Kidney epithelial cell (primary cell): ENCODE results near the gene SLC49A3. TPM values are rescaled to one million over a fixed set of nuclear protein-coding genes. Genes with fewer than 3 reads are reported as not detected.

Experiments
- DNase-seq: peaks from one replicate; pipeline ENCODE4 v3.0.0-alpha.2; 2010; ENCODE audit warnings: low read depth
- H3K27me3 ChIP-seq: 2 replicates; pipeline ENCODE4 v1.6.0; 2011; ENCODE audit warnings: low read length; ENCODE audit not compliant: control insufficient read depth, insufficient read depth
- H3K36me3 ChIP-seq: 2 replicates; pipeline ENCODE4 v1.5.1; 2011; ENCODE audit warnings: low read length; ENCODE audit not compliant: control insufficient read depth, insufficient read depth
- H3K4me3 ChIP-seq: 2 replicates; pipeline ENCODE4 v1.5.1; 2011; ENCODE audit warnings: low read depth, mild to moderate bottlenecking, control low read depth, low read length
- total RNA-seq: library from RNA; depleted of rRNA; stranded (reverse); fragments of >200 nt; gene quantifications from 2 replicates; pipeline ENCODE4 v1.2.3, GENCODE V29; 2015
- TF ChIP-seq, protein P1 (sequence below): IDR thresholded peaks from 2 replicates; pipeline ENCODE4 v1.5.1; 2011; ENCODE audit warnings: mild to moderate bottlenecking, moderate library complexity, low read length, control low read depth, inconsistent platforms; ENCODE audit not compliant: insufficient read depth, poor library complexity, severe bottlenecking

SLC49A3 gene
- total RNA-seq, 1 donor from 2014 or later, result 3.4 TPM

DNA sequence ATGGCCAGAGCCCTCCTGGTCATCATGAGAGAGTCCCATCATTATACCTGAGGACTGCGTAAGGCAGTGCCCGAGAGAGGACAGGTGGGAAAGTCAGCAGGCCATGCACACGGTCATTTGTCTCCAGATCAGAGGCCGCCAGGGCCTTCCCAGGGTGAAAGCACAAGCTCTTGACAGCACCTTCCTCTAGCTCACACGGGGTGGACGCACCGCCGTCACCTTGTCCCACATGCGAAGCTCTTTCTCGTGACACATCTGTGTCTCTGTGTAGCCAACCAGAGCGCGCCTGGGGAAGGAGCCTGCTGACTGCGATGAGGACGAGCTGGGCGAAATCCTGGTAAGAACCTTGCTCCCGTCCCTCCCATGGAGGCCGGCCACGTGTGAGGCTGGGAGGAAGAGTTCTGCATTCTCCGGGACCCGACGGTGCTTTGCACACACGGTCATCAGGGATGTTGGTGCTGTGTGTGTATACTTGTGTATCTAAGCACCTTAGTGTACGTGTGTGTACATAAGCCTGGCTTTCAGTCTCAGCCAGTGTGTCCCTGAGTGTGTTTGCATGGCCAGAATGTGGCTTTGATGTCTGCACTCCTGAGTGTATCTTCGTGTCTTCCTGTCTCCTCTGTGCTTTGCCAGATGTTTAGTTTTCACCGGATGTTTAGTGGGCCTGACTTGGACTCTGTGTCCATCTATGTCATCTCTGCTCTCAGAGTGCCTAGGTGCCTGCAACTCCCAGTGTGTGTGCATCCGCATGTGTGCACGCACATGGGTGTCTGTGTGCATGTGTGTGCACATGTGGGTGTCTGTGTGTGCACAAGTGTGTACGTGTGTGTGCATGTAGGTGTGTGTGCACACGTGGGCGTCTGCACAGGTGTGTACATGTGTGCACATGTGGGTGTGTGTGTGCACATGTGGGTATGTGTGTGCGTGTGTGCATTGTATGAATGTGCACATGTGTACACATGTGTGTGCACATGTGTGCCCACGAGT is 30.0 kb downstream of the SLC49A3 start:
- H3K4me3 ChIP-seq, result no peak overlapping the region
- peaks cover 12% of the 10 kb centered on the region for H3K27me3 ChIP-seq
- no peak for DNase-seq
- no peaks in the 10 kb centered on the region for H3K36me3 ChIP-seq
- TF ChIP-seq, protein P1, sequence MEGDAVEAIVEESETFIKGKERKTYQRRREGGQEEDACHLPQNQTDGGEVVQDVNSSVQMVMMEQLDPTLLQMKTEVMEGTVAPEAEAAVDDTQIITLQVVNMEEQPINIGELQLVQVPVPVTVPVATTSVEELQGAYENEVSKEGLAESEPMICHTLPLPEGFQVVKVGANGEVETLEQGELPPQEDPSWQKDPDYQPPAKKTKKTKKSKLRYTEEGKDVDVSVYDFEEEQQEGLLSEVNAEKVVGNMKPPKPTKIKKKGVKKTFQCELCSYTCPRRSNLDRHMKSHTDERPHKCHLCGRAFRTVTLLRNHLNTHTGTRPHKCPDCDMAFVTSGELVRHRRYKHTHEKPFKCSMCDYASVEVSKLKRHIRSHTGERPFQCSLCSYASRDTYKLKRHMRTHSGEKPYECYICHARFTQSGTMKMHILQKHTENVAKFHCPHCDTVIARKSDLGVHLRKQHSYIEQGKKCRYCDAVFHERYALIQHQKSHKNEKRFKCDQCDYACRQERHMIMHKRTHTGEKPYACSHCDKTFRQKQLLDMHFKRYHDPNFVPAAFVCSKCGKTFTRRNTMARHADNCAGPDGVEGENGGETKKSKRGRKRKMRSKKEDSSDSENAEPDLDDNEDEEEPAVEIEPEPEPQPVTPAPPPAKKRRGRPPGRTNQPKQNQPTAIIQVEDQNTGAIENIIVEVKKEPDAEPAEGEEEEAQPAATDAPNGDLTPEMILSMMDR, result no peak

DNA sequence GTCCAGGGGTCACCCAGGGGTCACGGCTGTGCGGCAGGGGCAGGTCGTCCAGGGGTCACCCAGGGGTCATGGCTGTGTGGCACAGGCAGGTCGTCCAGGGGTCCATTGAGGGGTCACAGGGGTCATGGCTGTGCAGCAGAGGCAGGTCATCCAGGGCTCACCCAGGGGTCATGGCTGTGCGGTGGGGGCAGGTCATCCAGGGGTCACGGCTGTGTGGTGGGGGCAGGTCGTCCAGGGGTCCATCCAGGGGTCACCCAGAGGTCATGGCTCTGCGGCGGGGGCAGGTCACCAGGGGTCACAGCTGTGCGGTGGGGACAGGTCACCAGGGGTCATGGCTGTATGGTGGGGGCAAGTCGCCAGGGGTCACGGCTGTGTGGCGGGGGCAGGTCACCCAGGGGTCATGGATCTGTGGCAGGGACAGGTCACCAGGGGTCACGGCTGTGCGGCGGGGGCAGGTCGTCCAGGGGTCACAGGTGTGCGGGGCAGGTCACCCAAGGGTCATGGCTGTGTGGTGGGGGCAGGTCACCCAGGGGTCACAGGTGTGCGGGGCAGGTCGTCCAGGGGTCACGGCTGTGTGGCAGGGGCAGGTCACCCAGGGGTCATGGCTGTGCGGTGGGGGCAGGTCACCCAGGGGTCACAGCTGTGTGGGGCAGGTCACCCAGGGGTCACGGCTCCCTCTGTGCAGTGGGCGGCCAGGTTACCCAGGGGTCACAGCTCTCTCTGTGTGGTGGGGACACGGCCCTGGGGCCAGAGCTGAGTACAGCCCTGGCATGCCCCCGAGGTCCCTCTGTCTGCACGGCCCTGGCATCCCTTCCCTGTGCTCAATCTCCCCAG is 30.9 kb downstream of the SLC49A3 start:
- Histone ChIP-seq H3K36me3 (no peaks in the 10 kb centered on the region), H3K27me3 (peaks cover 14% of the 10 kb centered on the region), H3K4me3 (no peak overlapping the region)
- no peak for DNase-seq
- TF ChIP-seq, protein P1, result no peak

DNA sequence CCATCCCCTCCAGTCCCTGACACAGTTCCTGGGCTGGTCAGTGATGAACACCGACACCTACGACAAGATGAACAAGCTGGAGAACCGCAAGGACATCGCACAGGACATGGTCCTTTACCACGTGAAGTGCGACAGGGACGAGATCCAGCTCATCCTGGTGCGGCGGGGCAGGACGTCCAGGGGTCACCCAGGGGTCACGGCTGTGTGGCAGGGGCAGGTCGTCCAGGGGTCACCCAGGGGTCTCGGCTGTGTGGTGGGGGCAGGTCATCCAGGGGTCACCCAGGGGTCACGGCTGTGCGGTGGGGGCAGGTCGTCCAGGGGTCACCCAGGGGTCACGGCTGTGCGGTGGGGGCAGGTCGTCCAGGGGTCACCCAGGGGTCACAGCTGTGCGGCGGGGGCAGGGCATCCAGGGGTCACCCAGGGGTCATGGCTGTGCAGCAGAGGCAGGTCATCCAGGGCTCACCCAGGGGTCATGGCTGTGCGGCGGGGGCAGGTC is 31.6 kb downstream of the SLC49A3 start:
- H3K36me3 ChIP-seq, result no peaks in the 10 kb centered on the region
- TF ChIP-seq, protein P1, result no peak
- no peak for DNase-seq
- peaks cover 15% of the 10 kb centered on the region for H3K27me3 ChIP-seq
- no peak overlapping the region for H3K4me3 ChIP-seq

- H3K4me3 ChIP-seq, result no peak overlapping the region
- TF ChIP-seq, protein P1, result no peak
Measured at GRCh38 chr4:656436-657337, 32.3 kb downstream of the SLC49A3 start.

GRCh38 chr4:655464-656151 is 33.3 kb downstream of the SLC49A3 start:
- DNase-seq, result no peak
- TF ChIP-seq, protein P1, result no peak
- no peaks in the 10 kb centered on the region for H3K36me3 ChIP-seq
- no peak overlapping the region for H3K4me3 ChIP-seq
- peaks cover 33% of the 10 kb centered on the region for H3K27me3 ChIP-seq

More at GRCh38 chr4:656436-657337, 32.3 kb downstream of the SLC49A3 start:
- peaks cover 22% of the 10 kb centered on the region for H3K27me3 ChIP-seq
- no peak for DNase-seq
- H3K36me3 ChIP-seq, result no peaks in the 10 kb centered on the region
